GM12864 (cell line): ENCODE measurements around the gene HOXB3.
A peak's percentile ranks its signal among the peaks of the same experiment; 100 is the strongest.

Experiments used
- DNase-seq: peaks from one replicate; pipeline ENCODE4 v3.0.0-alpha.2; 2011; ENCODE audit warnings: low read depth
- H3K4me3 ChIP-seq: 2 replicates; pipeline ENCODE4 v1.5.1; 2011; ENCODE audit warnings: mild to moderate bottlenecking, low read depth, low read length, control low read depth
- TF ChIP-seq, protein P1 (sequence below): IDR thresholded peaks from 2 replicates; pipeline ENCODE4 v1.5.1; 2011; ENCODE audit warnings: low read depth, mild to moderate bottlenecking, moderate library complexity, low read length, control low read depth, inconsistent platforms; ENCODE audit errors: missing control alignments

HOXB3 gene

DNA sequence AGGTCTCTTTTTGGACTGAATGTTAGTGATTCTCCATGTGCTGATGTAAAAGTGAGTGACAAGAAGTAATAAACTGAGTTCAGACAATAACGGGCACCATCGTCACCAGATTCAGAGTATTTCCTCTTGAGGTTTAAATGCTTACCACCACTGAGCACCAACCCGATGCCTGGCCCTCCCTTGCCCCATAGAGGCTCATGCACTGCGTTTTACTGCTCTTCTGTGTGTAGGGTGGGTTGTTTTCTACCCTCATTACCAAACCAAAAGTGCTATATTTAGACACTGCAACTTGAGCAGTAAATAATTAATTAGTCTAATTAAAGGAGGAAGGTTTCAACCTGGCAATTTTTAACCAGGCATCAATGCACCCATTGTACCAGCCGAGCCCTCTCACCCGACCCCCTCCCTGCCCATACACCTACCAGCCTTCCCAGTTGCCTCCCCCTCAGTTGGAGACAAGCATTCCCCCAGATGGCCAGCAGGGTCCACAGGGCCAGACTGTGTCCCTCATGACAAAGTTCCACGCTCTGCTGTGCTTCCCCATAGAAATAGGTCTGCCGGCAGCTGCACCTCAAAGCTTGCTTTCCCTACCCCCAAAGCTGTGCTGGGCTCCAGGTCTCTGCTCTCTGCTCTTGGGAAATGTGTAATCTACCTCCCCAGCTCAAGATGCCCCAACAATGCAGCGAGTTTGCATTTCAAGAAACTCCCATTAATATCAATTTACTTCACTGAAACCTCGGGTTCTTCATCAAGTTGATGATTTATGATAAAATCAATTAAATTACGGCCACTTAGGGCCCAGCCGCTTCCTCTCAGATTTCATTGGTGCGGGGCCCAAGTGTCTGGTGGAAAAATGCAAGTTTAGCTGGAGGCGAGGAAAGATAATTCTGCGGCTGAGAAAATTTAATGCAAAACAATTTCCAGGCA, 27.9 kb downstream of the HOXB3 start:
- no peak overlapping the region for H3K4me3 ChIP-seq
- no peak for DNase-seq
- TF ChIP-seq, protein P1, sequence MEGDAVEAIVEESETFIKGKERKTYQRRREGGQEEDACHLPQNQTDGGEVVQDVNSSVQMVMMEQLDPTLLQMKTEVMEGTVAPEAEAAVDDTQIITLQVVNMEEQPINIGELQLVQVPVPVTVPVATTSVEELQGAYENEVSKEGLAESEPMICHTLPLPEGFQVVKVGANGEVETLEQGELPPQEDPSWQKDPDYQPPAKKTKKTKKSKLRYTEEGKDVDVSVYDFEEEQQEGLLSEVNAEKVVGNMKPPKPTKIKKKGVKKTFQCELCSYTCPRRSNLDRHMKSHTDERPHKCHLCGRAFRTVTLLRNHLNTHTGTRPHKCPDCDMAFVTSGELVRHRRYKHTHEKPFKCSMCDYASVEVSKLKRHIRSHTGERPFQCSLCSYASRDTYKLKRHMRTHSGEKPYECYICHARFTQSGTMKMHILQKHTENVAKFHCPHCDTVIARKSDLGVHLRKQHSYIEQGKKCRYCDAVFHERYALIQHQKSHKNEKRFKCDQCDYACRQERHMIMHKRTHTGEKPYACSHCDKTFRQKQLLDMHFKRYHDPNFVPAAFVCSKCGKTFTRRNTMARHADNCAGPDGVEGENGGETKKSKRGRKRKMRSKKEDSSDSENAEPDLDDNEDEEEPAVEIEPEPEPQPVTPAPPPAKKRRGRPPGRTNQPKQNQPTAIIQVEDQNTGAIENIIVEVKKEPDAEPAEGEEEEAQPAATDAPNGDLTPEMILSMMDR, result peak; percentile 20

DNA sequence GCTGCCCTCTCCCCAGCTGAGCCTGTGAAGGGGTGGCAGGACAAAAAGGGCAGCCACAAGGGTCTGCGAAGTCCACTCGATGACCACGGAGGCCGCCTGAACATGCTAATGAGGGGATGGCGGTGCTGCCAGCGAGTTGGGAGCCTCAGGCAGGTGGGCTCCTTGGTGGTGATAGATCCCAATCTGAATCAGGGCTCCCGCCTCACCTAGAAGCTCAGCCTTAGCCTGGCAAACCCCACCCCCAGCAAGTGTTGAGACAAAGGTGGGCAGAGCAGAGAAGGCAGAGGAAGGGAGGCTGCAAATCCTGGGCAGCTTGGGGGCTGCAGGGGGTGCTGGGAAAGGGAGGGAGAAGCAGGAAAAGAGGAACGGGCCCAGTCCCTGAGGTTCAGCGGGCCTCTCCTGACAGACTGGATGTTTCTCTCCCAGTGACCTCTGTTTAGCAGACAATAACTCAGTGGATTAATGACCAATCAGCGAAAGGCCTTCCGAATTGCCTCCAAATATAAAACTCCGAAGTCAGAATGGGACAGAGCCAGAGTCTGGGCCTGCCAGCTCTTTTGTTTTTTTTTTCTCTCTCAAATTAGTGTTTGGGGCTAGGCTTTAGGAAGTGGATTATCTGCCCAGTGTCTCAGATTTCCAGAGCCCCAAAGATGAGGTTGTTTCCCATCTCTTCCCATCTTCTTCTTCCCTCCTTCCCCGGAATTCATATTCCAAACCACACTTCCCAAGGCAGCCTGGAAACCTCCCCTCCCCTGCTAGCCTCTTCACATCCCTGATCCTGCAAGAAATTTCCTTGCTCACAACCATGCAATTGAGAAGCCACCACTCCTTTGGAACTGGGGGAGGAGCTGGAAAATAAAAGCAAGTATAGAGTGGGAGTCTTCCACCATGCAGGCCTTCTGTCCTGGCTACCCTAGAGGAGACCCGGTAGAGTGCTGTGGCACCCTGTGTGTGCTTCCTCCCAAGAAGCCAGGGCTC, 29.9 kb downstream of the HOXB3 start:
- DNase-seq, result no peak
- TF ChIP-seq, protein P1, result no peak
- no peak overlapping the region for H3K4me3 ChIP-seq

DNA sequence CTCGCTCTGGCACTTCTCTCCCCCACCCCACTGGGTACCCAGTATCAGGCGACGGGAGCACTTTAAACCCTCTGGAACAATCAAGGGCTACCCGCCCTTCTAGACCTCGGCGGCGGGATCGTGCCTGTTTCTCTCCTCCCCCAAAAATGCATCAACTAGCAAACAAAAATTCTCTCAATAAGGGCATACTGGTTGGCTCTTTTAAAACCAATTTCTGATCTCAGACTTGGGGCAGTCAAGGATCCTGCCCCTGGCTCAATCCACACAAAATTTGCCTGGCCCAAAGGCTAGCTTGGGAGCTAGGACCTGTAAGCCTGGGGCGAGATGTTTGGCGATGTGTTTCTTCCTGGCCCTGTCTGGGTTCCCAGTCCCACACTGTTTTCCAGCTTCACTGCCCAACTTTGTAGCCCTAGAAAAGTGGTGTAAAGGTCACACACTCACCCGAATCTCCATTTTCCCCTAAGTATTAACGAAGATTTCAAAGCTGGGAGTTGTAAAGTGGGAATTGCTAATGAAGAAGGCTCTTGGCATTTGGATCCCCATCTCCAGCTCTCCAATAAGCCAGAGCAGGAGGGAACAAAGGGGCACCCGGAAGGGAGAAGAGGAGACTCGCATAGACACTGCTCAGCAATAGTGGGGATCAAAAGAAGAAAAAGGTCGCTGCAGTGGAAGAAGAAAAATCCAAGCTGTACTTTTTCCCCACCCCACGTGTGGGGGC, 30.8 kb downstream of the HOXB3 start:
- H3K4me3 ChIP-seq, result no peak overlapping the region
- no peak for DNase-seq
- TF ChIP-seq, protein P1, result no peak

DNA sequence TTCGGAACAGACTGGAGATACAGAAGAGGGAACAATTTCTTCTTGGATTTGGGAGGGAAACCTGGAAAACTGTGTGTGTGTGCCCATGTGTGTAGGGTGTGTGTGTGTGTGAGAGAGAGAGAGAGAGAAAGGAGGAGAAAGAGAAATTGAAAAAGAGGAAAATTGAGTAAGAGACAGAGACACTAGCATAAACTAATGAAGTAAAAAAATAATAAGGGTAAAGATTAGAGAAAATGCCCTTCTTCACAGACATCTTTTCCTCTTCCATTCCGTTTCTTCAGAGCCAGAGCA, 31.3 kb downstream of the HOXB3 start:
- H3K4me3 ChIP-seq, result no peak overlapping the region
- DNase-seq, result no peak
- TF ChIP-seq, protein P1, result no peak

DNA sequence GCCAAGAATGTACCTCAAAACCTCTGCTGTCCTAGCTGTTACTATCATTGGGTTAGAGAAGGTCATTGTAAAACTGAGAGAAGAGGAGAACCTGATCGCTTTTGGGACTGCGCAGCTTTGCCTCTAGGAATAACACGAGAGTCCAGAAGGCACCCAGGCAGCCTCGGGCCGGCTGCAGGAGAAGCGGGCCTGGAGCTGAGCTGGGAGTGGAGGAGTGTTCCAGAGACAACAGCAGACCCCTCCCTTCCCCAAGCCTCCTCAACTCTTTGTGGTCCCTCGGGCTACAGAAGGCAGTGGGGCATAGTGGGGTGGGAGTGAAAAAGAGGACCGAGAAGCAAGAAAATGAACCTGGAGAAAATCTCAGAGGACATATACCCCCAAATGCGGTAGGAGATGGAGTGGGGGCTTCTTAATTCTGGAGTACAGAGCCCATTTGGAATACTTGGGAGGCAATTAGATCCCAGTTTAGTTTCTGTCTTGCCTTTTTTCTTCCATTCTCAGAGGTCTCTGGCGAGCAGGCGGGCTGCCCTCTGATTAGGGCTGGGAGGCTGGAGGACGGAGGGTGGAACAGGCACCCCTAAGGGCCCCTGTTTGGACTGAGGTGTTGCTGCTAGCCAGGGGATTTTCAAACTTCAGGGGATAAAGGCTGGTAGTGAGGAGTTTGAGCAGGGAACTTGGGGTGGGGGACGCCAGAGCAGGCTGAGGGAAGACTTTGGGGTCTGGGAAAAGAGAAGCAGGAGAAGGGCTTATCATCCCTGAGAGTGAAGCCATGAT, 31.8 kb downstream of the HOXB3 start:
- H3K4me3 ChIP-seq, result no peak overlapping the region
- no peak for DNase-seq
- TF ChIP-seq, protein P1, result no peak
